Measurements from ENCODE around the gene CC2D2A. TPM values are rescaled to one million over a fixed set of nuclear protein-coding genes. Genes with fewer than 3 reads are reported as not detected.

The CC2D2A gene
- total and polyA plus RNA-seq, 10 of the 15 experiments (the other 5 are each of a cell fraction or from before 2014, with no cell fraction given): 0.04 to 1.1 (median 0.26) TPM

DNA sequence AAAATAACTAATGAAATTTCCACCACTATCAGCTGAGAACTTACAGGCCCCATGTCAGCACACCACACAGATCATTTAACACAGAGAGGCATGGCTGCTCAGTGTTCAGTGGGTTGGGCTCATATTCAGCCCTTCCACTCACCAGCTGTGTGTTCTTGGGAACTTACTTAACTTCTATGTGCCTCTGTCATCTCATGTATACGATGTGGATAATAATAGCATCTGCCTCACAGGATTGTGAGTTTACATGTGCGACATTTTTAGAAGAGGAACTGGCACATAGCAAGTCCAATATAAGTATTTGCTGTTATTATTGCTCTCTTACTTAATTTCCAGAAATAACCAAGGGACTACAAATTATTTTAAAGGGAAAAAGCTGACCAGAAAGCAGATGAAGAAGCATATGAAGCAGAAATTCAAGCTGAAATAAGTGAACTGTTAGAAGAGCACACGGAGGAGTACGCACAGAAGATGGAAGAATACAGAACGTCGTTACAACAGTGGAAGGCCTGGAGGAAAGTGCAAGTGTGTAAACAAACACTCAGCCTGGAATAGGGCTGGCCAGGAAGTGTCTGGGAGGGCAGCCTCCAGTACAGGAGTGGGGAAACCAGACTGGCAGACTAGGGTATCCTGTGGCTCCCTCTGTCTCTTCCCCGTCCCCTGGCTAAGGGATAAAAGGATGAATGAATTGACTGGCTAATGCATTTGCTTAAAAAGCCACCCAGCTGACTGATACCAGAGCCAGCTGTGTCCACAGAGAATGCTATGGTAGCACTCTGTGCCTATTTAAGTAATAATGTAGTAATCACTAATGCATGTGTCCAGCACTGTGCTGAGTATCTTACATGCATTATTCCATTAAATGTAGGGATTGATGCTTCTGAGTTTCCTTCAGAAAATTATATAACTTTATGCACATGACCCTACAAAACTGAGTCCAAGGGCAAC lies 67.1 kb downstream of the CC2D2A start:
- Histone ChIP-seq H3K36me3 (ENCODE audit: control insufficient read depth in 2 of 2, insufficient read depth in 2 of 2, low read length in 1 of 2) (no peaks in the 10 kb centered on the region), H3K9me3 (replicated peaks; ENCODE audit: control insufficient read depth, insufficient read depth, low read length) (no peaks in the 10 kb centered on the region), H3K9ac (ENCODE audit: control insufficient read depth, insufficient read depth, low read length) (no peak overlapping the region), H2AFZ (ENCODE audit: control insufficient read depth, low read depth, low read length) (no peak overlapping the region), H3K4me1 (ENCODE audit: control insufficient read depth, insufficient read depth, low read length) (no peaks in the 10 kb centered on the region), H3K79me2 (ENCODE audit: control insufficient read depth, insufficient read depth, low read length) (no peaks in the 10 kb centered on the region), H3K27ac (ENCODE audit: control insufficient read depth, insufficient read depth) (no peak overlapping the region), H3K4me3 (no peak overlapping the region), H4K20me1 (ENCODE audit: control insufficient read depth, insufficient read depth) (no peaks in the 10 kb centered on the region), H3K4me2 (ENCODE audit: control insufficient read depth, insufficient read depth) (no peak overlapping the region), H3K27me3 (replicated peaks in 1 of 2; ENCODE audit: control insufficient read depth in 2 of 2, insufficient read depth in 2 of 2, low read length in 1 of 2) (no peaks in the 10 kb centered on the region)
- ChIA-PET POLR2A (no interaction called here), RAD21 (ENCODE audit: unreplicated experiment) (no interaction called here), SMC1A (ENCODE audit: uncharacterized antibody, unreplicated experiment) (no interaction called here), CTCF (no interaction called here)
- no peak for DNase-seq (ENCODE audit: low read depth, low spot score)
- no TSS peak for BruUV-seq (replicated peaks)
- FAIRE-seq: no peak
- no peak for ATAC-seq
- WGBS (ENCODE audit: insufficient coverage, insufficient replicate concordance, low lambda C conversion rate, missing lambda C conversion rate): 82% methylated on average over 7 of the region's 7 CpGs
- intact Hi-C loops (cut with micrococcal nuclease; ENCODE audit: unreplicated experiment) (no loop called here), in situ Hi-C loops (cut with MboI) (no loop called here)
- no peak for TF ChIP-seq MTA3 (IDR thresholded peaks at IDR 0.05; ENCODE audit: borderline replicate concordance, low read length)
- TF ChIP-seq ZSCAN29 (IDR thresholded peaks at IDR 0.05): no peak
- TF ChIP-seq SUZ12 (IDR thresholded peaks at IDR 0.05; ENCODE audit: unreplicated experiment): no peak
- TF ChIP-seq PML (IDR thresholded peaks at IDR 0.05; ENCODE audit: low read length): no peak
- TF ChIP-seq, protein P1, sequence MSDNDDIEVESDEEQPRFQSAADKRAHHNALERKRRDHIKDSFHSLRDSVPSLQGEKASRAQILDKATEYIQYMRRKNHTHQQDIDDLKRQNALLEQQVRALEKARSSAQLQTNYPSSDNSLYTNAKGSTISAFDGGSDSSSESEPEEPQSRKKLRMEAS (IDR thresholded peaks at IDR 0.05; ENCODE audit: low read depth, low read length): no peak
- no peak for TF ChIP-seq BHLHE40 (IDR thresholded peaks at IDR 0.05; ENCODE audit: borderline replicate concordance in 1 of 2, low read depth in 2 of 2, low read length in 1 of 2)
- TF ChIP-seq ZNF622 (IDR thresholded peaks at IDR 0.05): no peak
- TF ChIP-seq ZNF24 (IDR thresholded peaks at IDR 0.05): no peak

Data from GM12878 (cell line).